ENCODE results near the gene ZC3H10. TPM values are rescaled to one million over a fixed set of nuclear protein-coding genes. Genes with fewer than 3 reads are reported as not detected.

Gene ZC3H10
- total RNA-seq, 1 experiment from 2014 or later, result 4.4 TPM

GRCh38 chr12:56126732-56127239 is 8.7 kb downstream of the ZC3H10 start:
- H3K27me3 ChIP-seq (ENCODE audit: insufficient read depth, low read depth), result no peaks in the 10 kb centered on the region
- H3K4me2 ChIP-seq, result peak overlapping the region; percentile 85
- peak in 1 of 2 experiments; percentile 2 for DNase-seq
- TF ChIP-seq CTCF (conservative IDR thresholded peaks at IDR 0.05), result no peak
- no peak overlapping the region for H3K27ac ChIP-seq
- POLR2A ChIA-PET (ENCODE audit: unreplicated experiment), result no interaction called here
- intact Hi-C loops (cut with micrococcal nuclease; ENCODE audit: unreplicated experiment), result loop anchor here (1.0 kb wide), 2 partner anchors 26 to 63 kb away; partner anchors contain the start of genes MYL6B and SMARCC2
- peaks cover 6% of the 10 kb centered on the region; the same call in 1 of the 2 replicates for H3K79me2 ChIP-seq (ENCODE audit: low read depth)
- H3K4me1 ChIP-seq (replicated peaks; ENCODE audit: insufficient read depth), result peaks cover 31% of the 10 kb centered on the region
- H2AFZ ChIP-seq, result no peak overlapping the region
- BruUV-seq (replicated peaks), result no TSS peak
- H3K9me3 ChIP-seq (ENCODE audit: insufficient read depth, low read depth), result no peaks in the 10 kb centered on the region
- H3K36me3 ChIP-seq (ENCODE audit: low read depth), result 0 out of 2 replicates have a peak, but pooled peaks cover 3% of the 10 kb centered on the region
- no peaks in the 10 kb centered on the region for H3K9me2 ChIP-seq (ENCODE audit: insufficient read depth)
- H3K4me3 ChIP-seq, result no peak overlapping the region; the same call in 1 of the 2 replicates
- no peaks in the 10 kb centered on the region for H4K20me1 ChIP-seq (ENCODE audit: insufficient read depth)
- peaks cover 22% of the 10 kb centered on the region for H3F3A ChIP-seq (ENCODE audit: insufficient read depth, low read depth)
- CTCF ChIA-PET, result no interaction called here

- Histone ChIP-seq H3F3A (ENCODE audit: insufficient read depth, low read depth) (peaks cover 22% of the 10 kb centered on the region), H3K4me1 (replicated peaks; ENCODE audit: insufficient read depth) (peaks cover 31% of the 10 kb centered on the region), H3K9me2 (ENCODE audit: insufficient read depth) (no peaks in the 10 kb centered on the region), H2AFZ (peak overlapping the region; percentile 50; the same call in 1 of the 2 replicates), H3K9me3 (ENCODE audit: insufficient read depth, low read depth) (no peaks in the 10 kb centered on the region), H3K27ac (peak overlapping the region; percentile 46; the same call in 1 of the 2 replicates), H3K4me3 (peak overlapping the region; percentile 51; the same call in 1 of the 2 replicates), H3K27me3 (ENCODE audit: insufficient read depth, low read depth) (no peaks in the 10 kb centered on the region), H3K79me2 (ENCODE audit: low read depth) (peaks cover 6% of the 10 kb centered on the region; the same call in 1 of the 2 replicates), H3K4me2 (peak overlapping the region; percentile 85), H4K20me1 (ENCODE audit: insufficient read depth) (no peaks in the 10 kb centered on the region), H3K36me3 (ENCODE audit: low read depth) (peaks cover 7% of the 10 kb centered on the region; the same call in 1 of the 2 replicates)
- no peak for TF ChIP-seq EZH2 (IDR thresholded peaks at IDR 0.05; ENCODE audit: low read depth)
- TF ChIP-seq CTCF (conservative IDR thresholded peaks at IDR 0.05), result no peak
- intact Hi-C loops (cut with micrococcal nuclease; ENCODE audit: unreplicated experiment), result no loop called here
- DNase-seq, result no peak
- ChIA-PET POLR2A (ENCODE audit: unreplicated experiment) (interaction anchor here (0.6 to 1.3 kb wide), 9 partner anchors 16 to 534 kb away, joined by 3 to 13 read pairs (median 4); partner anchors contain the start of genes MYL6, RAB5B, RNF41 and SMARCC2), CTCF (interaction anchor here (0.5 to 1.3 kb wide), 6 partner anchors 8 to 509 kb away, joined by 3 to 17 read pairs (median 4); partner anchors contain the start of genes RNF41 and SMARCC2)
- BruUV-seq (replicated peaks), result TSS peak; percentile 97
Measured at GRCh38 chr12:56127485-56127887, 9.4 kb downstream of the ZC3H10 start.

- Histone ChIP-seq H3K4me1 (replicated peaks; ENCODE audit: insufficient read depth) (peaks cover 31% of the 10 kb centered on the region), H4K20me1 (ENCODE audit: insufficient read depth) (no peaks in the 10 kb centered on the region), H2AFZ (peak within 1 kb of the TSS; percentile 88), H3K36me3 (ENCODE audit: low read depth) (peaks cover 8% of the 10 kb centered on the region; the same call in 1 of the 2 replicates), H3K79me2 (ENCODE audit: low read depth) (peaks cover 6% of the 10 kb centered on the region; the same call in 1 of the 2 replicates), H3K4me3 (peak within 1 kb of the TSS; percentile 77), H3K27ac (peak within 1 kb of the TSS; percentile 46; the same call in 1 of the 2 replicates), H3K9me3 (ENCODE audit: insufficient read depth, low read depth) (no peaks in the 10 kb centered on the region), H3F3A (ENCODE audit: insufficient read depth, low read depth) (peaks cover 22% of the 10 kb centered on the region), H3K4me2 (peak within 1 kb of the TSS; percentile 100), H3K27me3 (ENCODE audit: insufficient read depth, low read depth) (no peaks in the 10 kb centered on the region), H3K9me2 (ENCODE audit: insufficient read depth) (no peaks in the 10 kb centered on the region)
- DNase-seq, result peak; percentile 98 to 99
- POLR2A ChIA-PET (ENCODE audit: unreplicated experiment), result interaction anchor here (0.6 to 1.3 kb wide), 11 partner anchors 10 to 533 kb away, joined by 3 to 13 read pairs (median 4); partner anchors contain the start of genes MYL6, RAB5B, RNF41 and SMARCC2
- intact Hi-C loops (cut with micrococcal nuclease; ENCODE audit: unreplicated experiment), result loop anchor here (2.0 kb wide), 1 partner anchor 509 kb away; no protein-coding TSS in a partner anchor
- CTCF ChIA-PET, result interaction anchor here (0.5 to 1.3 kb wide), 6 partner anchors 8 to 509 kb away, joined by 3 to 17 read pairs (median 4); partner anchors contain the start of genes RNF41 and SMARCC2
- TSS peak; percentile 42 for BruUV-seq (replicated peaks)
- no peak for TF ChIP-seq CTCF (conservative IDR thresholded peaks at IDR 0.05)
- no peak for TF ChIP-seq EZH2 (IDR thresholded peaks at IDR 0.05; ENCODE audit: low read depth)
Measured at GRCh38 chr12:56127888-56128669, 10.0 kb downstream of the ZC3H10 start, which contains the start of gene ESYT1. Gene ESYT1 (plus strand): TSS chr12:56128267. CDS start chr12:56128320, 53 bp downstream.
